NB4 (cell line): ENCODE measurements around the gene SEL1L.

ENCODE experiments used
- DNase-seq: peaks from one replicate; pipeline ENCODE4 v3.0.0; 2010; ENCODE audit warnings: low read depth
- H3K4me3 ChIP-seq: one replicate; pipeline ENCODE4 v1.5.1; 2011; ENCODE audit warnings: mild to moderate bottlenecking, low read depth, low read length, moderate library complexity
- CTCF ChIP-seq: IDR thresholded peaks from one replicate; pipeline ENCODE4 v1.5.1; 2012; ENCODE audit warnings: low read depth, low read length
- MAX ChIP-seq: IDR thresholded peaks from 2 replicates; pipeline ENCODE4 v1.6.1; 2011; ENCODE audit warnings: low read depth, low read length
- MYC ChIP-seq: IDR thresholded peaks from 2 replicates; pipeline ENCODE4 v1.6.1; 2011; ENCODE audit warnings: low read depth, low read length
- POLR2A ChIP-seq: IDR thresholded peaks from 2 replicates; pipeline ENCODE4 v1.6.1; 2011; ENCODE audit warnings: mild to moderate bottlenecking; ENCODE audit not compliant: insufficient read length; ENCODE audit errors: extremely low read depth

Gene SEL1L

GRCh38 chr14:81565441-81566290 lies 32.0 kb upstream of the SEL1L start:
- DNase-seq: peak; percentile 41
- TF ChIP-seq CTCF (peak; percentile 34), POLR2A (no peak)

GRCh38 chr14:81562818-81563217 lies 29.2 kb upstream of the SEL1L start:
- no peak overlapping the region for H3K4me3 ChIP-seq
- TF ChIP-seq MYC: no peak
- TF ChIP-seq POLR2A: no peak
- TF ChIP-seq MAX: no peak
- no peak for TF ChIP-seq CTCF
- no peak for DNase-seq

More at GRCh38 chr14:81565441-81566290, 32.0 kb upstream of the SEL1L start:
- H3K4me3 ChIP-seq: no peak overlapping the region

GRCh38 chr14:81561084-81561775 lies 27.6 kb upstream of the SEL1L start:
- H3K4me3 ChIP-seq: no peak overlapping the region
- TF ChIP-seq MYC (no peak), POLR2A (no peak), CTCF (no peak), MAX (no peak)
- no peak for DNase-seq

GRCh38 chr14:81559385-81559784 lies 25.7 kb upstream of the SEL1L start:
- H3K4me3 ChIP-seq: no peak overlapping the region
- DNase-seq: no peak
- TF ChIP-seq CTCF (no peak), POLR2A (no peak), MYC (no peak), MAX (no peak)

GRCh38 chr14:81557146-81557545 lies 23.5 kb upstream of the SEL1L start:
- DNase-seq: no peak
- TF ChIP-seq MYC: no peak
- TF ChIP-seq MAX: no peak
- no peak for TF ChIP-seq CTCF
- no peak for TF ChIP-seq POLR2A
- H3K4me3 ChIP-seq: no peak overlapping the region
